ENCODE results near the gene ZBTB7C. TPM values are rescaled to one million over a fixed set of nuclear protein-coding genes. Genes with fewer than 3 reads are reported as not detected.

ZBTB7C gene
- total and polyA plus RNA-seq, 2 of the 4 experiments (the other 2 are of a cell fraction): not detected

- no peak overlapping the region for H3K4me3 ChIP-seq (ENCODE audit: insufficient read depth, low read depth, low read length)
- in situ Hi-C loops (cut with MboI; ENCODE audit: low sequenced_read_pairs): loop anchor here (5.0 kb wide), 1 partner anchor 251 kb away; no protein-coding TSS in a partner anchor
- H3K4me2 ChIP-seq (ENCODE audit: low read depth, low read length): no peak overlapping the region
These were observed 385.7 kb downstream of the ZBTB7C start for GRCh38 chr18:48023334-48024008.

More at GRCh38 chr18:48023334-48024008, 385.7 kb downstream of the ZBTB7C start:
- H2AK9ac ChIP-seq (replicated peaks; ENCODE audit: low read depth, low read length, poor library complexity): no peak overlapping the region
- H2BK5ac ChIP-seq (ENCODE audit: low read depth, low read length, poor library complexity, severe bottlenecking): no peak overlapping the region
- H3K9ac ChIP-seq (ENCODE audit: low read depth, low read length): no peak overlapping the region
- POLR2A ChIA-PET (ENCODE audit: unreplicated experiment): no interaction called here
- H2BK20ac ChIP-seq (ENCODE audit: low read depth, low read length): no peak overlapping the region
- H4K20me1 ChIP-seq (ENCODE audit: insufficient read depth, low read length): no peaks in the 10 kb centered on the region
- no peaks in the 10 kb centered on the region for H3K36me3 ChIP-seq (ENCODE audit: control insufficient read depth, insufficient read depth, low read length)
- dilution Hi-C loops (cut with HindIII; ENCODE audit: low sequenced_read_pairs, unreplicated experiment) (no loop called here), intact Hi-C loops (cut with micrococcal nuclease) (loop anchor here (2.0 kb wide), 1 partner anchor 93 kb away; the partner anchor contains the start of gene SMAD2)
- no peak overlapping the region for H4K91ac ChIP-seq (ENCODE audit: insufficient read depth, low read depth, low read length)
- no peak overlapping the region for H2BK120ac ChIP-seq (ENCODE audit: low read depth, low read length)
- H2BK15ac ChIP-seq (ENCODE audit: low read depth, low read length): no peak overlapping the region
- H3K27me3 ChIP-seq (ENCODE audit: control insufficient read depth, insufficient read depth, low read length): peaks cover 23% of the 10 kb centered on the region
- no peak for ATAC-seq (ENCODE audit: low read depth)
- no peak overlapping the region for H3K14ac ChIP-seq (replicated peaks; ENCODE audit: low read depth, low read length)
- H2AK5ac ChIP-seq (ENCODE audit: low read depth, low read length): no peak overlapping the region
- CTCF ChIA-PET: no interaction called here
- no peak overlapping the region for H3K56ac ChIP-seq (ENCODE audit: extremely low read depth, insufficient read depth, low read length)
- no peak overlapping the region for H2AFZ ChIP-seq (replicated peaks; ENCODE audit: low read length, poor library complexity)
- H3K9me1 ChIP-seq (ENCODE audit: insufficient read depth, low read length): no peaks in the 10 kb centered on the region
- H3K23ac ChIP-seq (ENCODE audit: low read depth, low read length): no peak overlapping the region
- no peak overlapping the region for H3K4ac ChIP-seq (ENCODE audit: low read depth, low read length)
- no peaks in the 10 kb centered on the region for H3K9me3 ChIP-seq (ENCODE audit: control insufficient read depth, insufficient read depth, low read length)
- H4K8ac ChIP-seq (ENCODE audit: low read depth in 2 of 2, low read length in 2 of 2): no peak overlapping the region
- BruUV-seq (replicated peaks): no TSS peak
- H3K18ac ChIP-seq (ENCODE audit: low read depth, low read length): no peak overlapping the region
- TF ChIP-seq POLR2A (IDR thresholded peaks at IDR 0.05; ENCODE audit: low read depth, low read length) (no peak), MAFK (IDR thresholded peaks at IDR 0.05; ENCODE audit: low read depth, low read length) (no peak), RAD21 (IDR thresholded peaks at IDR 0.05; ENCODE audit: low read length) (peak; percentile 32; the same call in 1 of the 2 replicates), MAZ (IDR thresholded peaks at IDR 0.05; ENCODE audit: borderline replicate concordance, low read depth, low read length) (no peak), CEBPB (IDR thresholded peaks at IDR 0.05; ENCODE audit: low read depth, low read length) (no peak)
- TF ChIP-seq, protein P1, sequence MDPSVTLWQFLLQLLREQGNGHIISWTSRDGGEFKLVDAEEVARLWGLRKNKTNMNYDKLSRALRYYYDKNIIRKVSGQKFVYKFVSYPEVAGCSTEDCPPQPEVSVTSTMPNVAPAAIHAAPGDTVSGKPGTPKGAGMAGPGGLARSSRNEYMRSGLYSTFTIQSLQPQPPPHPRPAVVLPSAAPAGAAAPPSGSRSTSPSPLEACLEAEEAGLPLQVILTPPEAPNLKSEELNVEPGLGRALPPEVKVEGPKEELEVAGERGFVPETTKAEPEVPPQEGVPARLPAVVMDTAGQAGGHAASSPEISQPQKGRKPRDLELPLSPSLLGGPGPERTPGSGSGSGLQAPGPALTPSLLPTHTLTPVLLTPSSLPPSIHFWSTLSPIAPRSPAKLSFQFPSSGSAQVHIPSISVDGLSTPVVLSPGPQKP (IDR thresholded peaks at IDR 0.05; ENCODE audit: borderline replicate concordance, low read depth, low read length): no peak
- TF ChIP-seq, protein P2, sequence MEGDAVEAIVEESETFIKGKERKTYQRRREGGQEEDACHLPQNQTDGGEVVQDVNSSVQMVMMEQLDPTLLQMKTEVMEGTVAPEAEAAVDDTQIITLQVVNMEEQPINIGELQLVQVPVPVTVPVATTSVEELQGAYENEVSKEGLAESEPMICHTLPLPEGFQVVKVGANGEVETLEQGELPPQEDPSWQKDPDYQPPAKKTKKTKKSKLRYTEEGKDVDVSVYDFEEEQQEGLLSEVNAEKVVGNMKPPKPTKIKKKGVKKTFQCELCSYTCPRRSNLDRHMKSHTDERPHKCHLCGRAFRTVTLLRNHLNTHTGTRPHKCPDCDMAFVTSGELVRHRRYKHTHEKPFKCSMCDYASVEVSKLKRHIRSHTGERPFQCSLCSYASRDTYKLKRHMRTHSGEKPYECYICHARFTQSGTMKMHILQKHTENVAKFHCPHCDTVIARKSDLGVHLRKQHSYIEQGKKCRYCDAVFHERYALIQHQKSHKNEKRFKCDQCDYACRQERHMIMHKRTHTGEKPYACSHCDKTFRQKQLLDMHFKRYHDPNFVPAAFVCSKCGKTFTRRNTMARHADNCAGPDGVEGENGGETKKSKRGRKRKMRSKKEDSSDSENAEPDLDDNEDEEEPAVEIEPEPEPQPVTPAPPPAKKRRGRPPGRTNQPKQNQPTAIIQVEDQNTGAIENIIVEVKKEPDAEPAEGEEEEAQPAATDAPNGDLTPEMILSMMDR (conservative IDR thresholded peaks at IDR 0.05; ENCODE audit: low read depth, low read length): peak; percentile 26
- H3K27ac ChIP-seq (ENCODE audit: insufficient read depth, low read length): no peak overlapping the region
- no peaks in the 10 kb centered on the region for H3K79me1 ChIP-seq (ENCODE audit: low read depth in 1 of 2, low read length in 2 of 2)
- peak; percentile 10 for DNase-seq
- H4K5ac ChIP-seq (ENCODE audit: low read depth, low read length): no peak overlapping the region
- WGBS, 2 experiments (ENCODE audit: extremely low coverage in 2 of 2, insufficient read length in 1 of 2): 20% methylated on average over 1 of the region's 9 CpGs; no CpG with 5 or more reads in 1 of the 2 experiments
- H3K4me1 ChIP-seq (ENCODE audit: control insufficient read depth, insufficient read depth, low read length): no peaks in the 10 kb centered on the region
